Muscle layer of colon (tissue), 2 donors: ENCODE data around the gene CCDC63.

Experiments
- H3K27ac ChIP-seq: one replicate; pipeline ENCODE4 v1.7.0; 2013; ENCODE audit warnings: low read depth, mild to moderate bottlenecking, low read length, moderate library complexity
- H3K27me3 ChIP-seq, 2 donors: one replicate each; pipeline ENCODE4 v1.7.0; 2013; ENCODE audit warnings: low read length in 2 of 2, mild to moderate bottlenecking in 2 of 2; ENCODE audit not compliant: insufficient read depth in 2 of 2, control insufficient read depth in 1 of 2
- H3K36me3 ChIP-seq: one replicate; pipeline ENCODE4 v1.7.0; 2013; ENCODE audit warnings: mild to moderate bottlenecking, low read length; ENCODE audit not compliant: insufficient read depth
- H3K4me1 ChIP-seq: one replicate; pipeline ENCODE4 v1.7.0; 2013; ENCODE audit warnings: mild to moderate bottlenecking, low read length; ENCODE audit not compliant: insufficient read depth
- H3K4me3 ChIP-seq, 2 donors: one replicate each; pipeline ENCODE4 v1.7.0; 2013; ENCODE audit warnings: low read length in 2 of 2, low read depth in 1 of 2, mild to moderate bottlenecking in 1 of 2, moderate library complexity in 1 of 2
- H3K9ac ChIP-seq: one replicate; pipeline ENCODE4 v1.7.0; 2013; ENCODE audit warnings: low read length
- H3K9me3 ChIP-seq: one replicate; pipeline ENCODE4 v1.7.0; 2013; ENCODE audit warnings: mild to moderate bottlenecking, low read length
- donor health status: abdominal sarcoma.
- donor health status: Adenocarcinoma of cecum.

Gene CCDC63

GRCh38 chr12:110860833-110861296 lies 14.1 kb downstream of the CCDC63 start:
- Histone ChIP-seq H3K36me3 (no peaks in the 10 kb centered on the region), H3K9me3 (no peaks in the 10 kb centered on the region), H3K27ac (no peak overlapping the region), H3K4me3 (no peak overlapping the region), H3K9ac (no peak overlapping the region), H3K4me1 (no peaks in the 10 kb centered on the region), H3K27me3 (no peaks in the 10 kb centered on the region)

GRCh38 chr12:110861729-110862128 lies 14.9 kb downstream of the CCDC63 start:
- Histone ChIP-seq H3K9ac (no peak overlapping the region), H3K27me3 (no peaks in the 10 kb centered on the region), H3K4me1 (no peaks in the 10 kb centered on the region), H3K36me3 (no peaks in the 10 kb centered on the region), H3K4me3 (no peak overlapping the region), H3K9me3 (no peaks in the 10 kb centered on the region), H3K27ac (no peak overlapping the region)

GRCh38 chr12:110862329-110862728 lies 15.5 kb downstream of the CCDC63 start:
- no peak overlapping the region for H3K4me3 ChIP-seq
- no peaks in the 10 kb centered on the region for H3K4me1 ChIP-seq
- no peak overlapping the region for H3K9ac ChIP-seq
- H3K27me3 ChIP-seq: no peaks in the 10 kb centered on the region
- no peak overlapping the region for H3K27ac ChIP-seq
- H3K9me3 ChIP-seq: no peaks in the 10 kb centered on the region
- H3K36me3 ChIP-seq: no peaks in the 10 kb centered on the region

GRCh38 chr12:110863161-110863560 lies 16.4 kb downstream of the CCDC63 start:
- no peak overlapping the region for H3K27ac ChIP-seq
- no peaks in the 10 kb centered on the region for H3K27me3 ChIP-seq
- H3K9me3 ChIP-seq: no peaks in the 10 kb centered on the region
- no peaks in the 10 kb centered on the region for H3K36me3 ChIP-seq
- no peaks in the 10 kb centered on the region for H3K4me1 ChIP-seq
- H3K4me3 ChIP-seq: no peak overlapping the region
- H3K9ac ChIP-seq: no peak overlapping the region

GRCh38 chr12:110865521-110865920 lies 18.7 kb downstream of the CCDC63 start:
- H3K36me3 ChIP-seq: no peaks in the 10 kb centered on the region
- no peak overlapping the region for H3K27ac ChIP-seq
- H3K4me1 ChIP-seq: no peaks in the 10 kb centered on the region
- no peaks in the 10 kb centered on the region for H3K27me3 ChIP-seq
- no peak overlapping the region for H3K4me3 ChIP-seq
- H3K9ac ChIP-seq: no peak overlapping the region
- H3K9me3 ChIP-seq: no peaks in the 10 kb centered on the region

- Histone ChIP-seq H3K4me3 (no peak overlapping the region), H3K36me3 (no peaks in the 10 kb centered on the region), H3K27ac (no peak overlapping the region), H3K27me3 (no peaks in the 10 kb centered on the region), H3K9me3 (no peaks in the 10 kb centered on the region), H3K9ac (no peak overlapping the region), H3K4me1 (no peaks in the 10 kb centered on the region)
Observed at GRCh38 chr12:110869026-110869425, 22.2 kb downstream of the CCDC63 start.

GRCh38 chr12:110869803-110870202 lies 23.0 kb downstream of the CCDC63 start:
- Histone ChIP-seq H3K9ac (no peak overlapping the region), H3K9me3 (no peaks in the 10 kb centered on the region), H3K36me3 (no peaks in the 10 kb centered on the region), H3K27ac (no peak overlapping the region), H3K4me3 (no peak overlapping the region), H3K4me1 (no peaks in the 10 kb centered on the region), H3K27me3 (no peaks in the 10 kb centered on the region)

- no peak overlapping the region for H3K4me3 ChIP-seq
- no peak overlapping the region for H3K9ac ChIP-seq
- no peaks in the 10 kb centered on the region for H3K4me1 ChIP-seq
- H3K9me3 ChIP-seq: no peaks in the 10 kb centered on the region
- H3K27me3 ChIP-seq: no peaks in the 10 kb centered on the region
- no peaks in the 10 kb centered on the region for H3K36me3 ChIP-seq
- H3K27ac ChIP-seq: no peak overlapping the region
Observed at GRCh38 chr12:110872100-110872499, 25.3 kb downstream of the CCDC63 start.

GRCh38 chr12:110874351-110874750 lies 27.6 kb downstream of the CCDC63 start:
- no peak overlapping the region for H3K9ac ChIP-seq
- H3K9me3 ChIP-seq: no peaks in the 10 kb centered on the region
- no peak overlapping the region for H3K27ac ChIP-seq
- H3K36me3 ChIP-seq: no peaks in the 10 kb centered on the region
- H3K4me1 ChIP-seq: peaks cover 6% of the 10 kb centered on the region
- H3K4me3 ChIP-seq: no peak overlapping the region
- H3K27me3 ChIP-seq: no peaks in the 10 kb centered on the region

GRCh38 chr12:110874781-110875180 lies 28.0 kb downstream of the CCDC63 start:
- H3K9ac ChIP-seq: no peak overlapping the region
- no peaks in the 10 kb centered on the region for H3K9me3 ChIP-seq
- H3K4me3 ChIP-seq: no peak overlapping the region
- H3K27me3 ChIP-seq: no peaks in the 10 kb centered on the region
- no peaks in the 10 kb centered on the region for H3K36me3 ChIP-seq
- no peak overlapping the region for H3K27ac ChIP-seq
- H3K4me1 ChIP-seq: peaks cover 9% of the 10 kb centered on the region

- no peaks in the 10 kb centered on the region for H3K9me3 ChIP-seq
- no peaks in the 10 kb centered on the region for H3K36me3 ChIP-seq
- H3K4me1 ChIP-seq: peaks cover 9% of the 10 kb centered on the region
- H3K4me3 ChIP-seq: no peak overlapping the region
- H3K27me3 ChIP-seq: no peaks in the 10 kb centered on the region
- no peak overlapping the region for H3K27ac ChIP-seq
- H3K9ac ChIP-seq: no peak overlapping the region
Observed at GRCh38 chr12:110880651-110881050, 33.9 kb downstream of the CCDC63 start.

- Histone ChIP-seq H3K9me3 (no peaks in the 10 kb centered on the region), H3K27ac (no peak overlapping the region), H3K4me1 (peaks cover 9% of the 10 kb centered on the region), H3K27me3 (no peaks in the 10 kb centered on the region), H3K36me3 (no peaks in the 10 kb centered on the region), H3K4me3 (no peak overlapping the region), H3K9ac (no peak overlapping the region)
Observed at GRCh38 chr12:110883251-110883650, 36.5 kb downstream of the CCDC63 start.
